HEK293T (cell line): ENCODE measurements around the gene RNU6-7.

Experiments used
- ARNT ChIP-seq: fragments of 450-650 bp; IDR thresholded peaks from 2 replicates; pipeline ENCODE4 v1.6.1; 2017; ENCODE audit warnings: mild to moderate bottlenecking
- BHLHE40 ChIP-seq: fragments of 450-650 bp; IDR thresholded peaks from 2 replicates; pipeline ENCODE4 v1.6.1; 2016; ENCODE audit warnings: mild to moderate bottlenecking, moderate library complexity, borderline replicate concordance
- CTBP1 ChIP-seq: fragments of 450-650 bp; IDR thresholded peaks from 2 replicates; pipeline ENCODE4 v1.6.1; 2016; ENCODE audit warnings: borderline replicate concordance
- ELF4 ChIP-seq: fragments of 450-650 bp; IDR thresholded peaks from 2 replicates; pipeline ENCODE4 v1.6.1; 2017; ENCODE audit warnings: antibody characterized with exemption
- FOXK2 ChIP-seq: fragments of 450-650 bp; IDR thresholded peaks from 2 replicates; pipeline ENCODE4 v1.6.1; 2016; ENCODE audit warnings: mild to moderate bottlenecking
- FOXM1 ChIP-seq: fragments of 450-650 bp; IDR thresholded peaks from 2 replicates; pipeline ENCODE4 v1.6.1; 2017; ENCODE audit warnings: mild to moderate bottlenecking, borderline replicate concordance
- HDGF ChIP-seq: fragments of 450-650 bp; IDR thresholded peaks from 2 replicates; pipeline ENCODE4 v1.6.1; 2017; ENCODE audit warnings: antibody characterized with exemption, borderline replicate concordance
- L3MBTL2 ChIP-seq: fragments of 450-650 bp; conservative IDR thresholded peaks from 2 replicates; pipeline ENCODE4 v1.6.1; 2016; ENCODE audit warnings: mild to moderate bottlenecking
- NFRKB ChIP-seq: fragments of 450-650 bp; IDR thresholded peaks from 2 replicates; pipeline ENCODE4 v1.6.1; 2016; ENCODE audit warnings: mild to moderate bottlenecking, moderate library complexity
- PKNOX1 ChIP-seq: fragments of 450-650 bp; IDR thresholded peaks from 2 replicates; pipeline ENCODE4 v1.6.1; 2016
- SP1 ChIP-seq: fragments of 450-650 bp; IDR thresholded peaks from 2 replicates; pipeline ENCODE4 v1.6.1; 2017
- TARDBP ChIP-seq: fragments of 450-650 bp; IDR thresholded peaks from 2 replicates; pipeline ENCODE4 v1.6.1; 2016
- ZNF384 ChIP-seq: fragments of 450-650 bp; IDR thresholded peaks from 2 replicates; pipeline ENCODE4 v1.6.1; 2016

GRCh38 chr14:32202998-32203882 lies 1.4 kb downstream of the RNU6-7 start, which contains the start of gene RNU6-8:
- no peak for TF ChIP-seq ELF4
- TF ChIP-seq BHLHE40, result no peak
- peak; percentile 69; the same call in 1 of the 2 replicates for TF ChIP-seq L3MBTL2
- no peak for TF ChIP-seq ZNF384
- TF ChIP-seq TARDBP, result no peak
- TF ChIP-seq NFRKB, result no peak
- TF ChIP-seq HDGF, result no peak
- TF ChIP-seq FOXK2, result no peak
- no peak for TF ChIP-seq FOXM1
- TF ChIP-seq ARNT, result no peak
- 0 out of 2 replicates have a peak, but pooled peaks have one; percentile 6 for TF ChIP-seq PKNOX1
- TF ChIP-seq SP1, result no peak
- no peak for TF ChIP-seq CTBP1
